NCI-H524 treated with DMSO at 0.1 percent for 48 hours (cell line): ENCODE measurements around the gene EWSR1.
"Not testable (repeated sequence)": the region's sequence is repeated elsewhere in the genome, so short reads cannot be mapped to it uniquely, and the experiment has no call there.

Source experiments
- DNase-seq: peaks from one replicate; lab custom pipeline; 2025; lab: John Stamatoyannopoulos, UW

The EWSR1 gene

GRCh38 chr22:29267858-29268510 is at the start of gene EWSR1, which contains the start of gene RHBDD3:
Gene EWSR1, plus strand, starts transcription at chr22:29268268. Its CDS starts 69 bp downstream, at chr22:29268337.
Gene RHBDD3, minus strand, starts transcription at chr22:29267981. Its CDS starts 2,355 bp downstream, at chr22:29265626.
- DNase-seq = peak; percentile 83

- no peak for DNase-seq
Measured at GRCh38 chr22:29218758-29219408, 49.2 kb upstream of the EWSR1 start.

DNA sequence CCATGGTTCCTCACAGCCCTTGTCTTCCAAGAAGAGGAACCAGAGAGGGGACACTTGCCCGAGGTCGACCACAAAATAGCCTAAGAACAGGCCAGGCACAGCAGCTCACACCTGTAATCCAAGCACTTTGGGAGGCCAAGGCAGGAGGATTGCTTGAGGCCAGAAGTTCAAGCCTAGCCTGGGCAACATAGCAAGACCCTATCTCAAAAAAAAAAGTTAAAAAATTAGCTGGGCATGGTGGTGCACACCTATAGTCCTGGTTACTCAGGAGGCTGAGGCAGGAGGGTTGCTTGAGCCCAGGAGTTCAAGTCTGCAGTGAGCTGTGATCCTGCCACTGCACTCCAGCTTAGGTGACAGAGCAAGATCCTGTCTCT is 48.7 kb upstream of the EWSR1 start:
- not testable (repeated sequence) for DNase-seq

DNA sequence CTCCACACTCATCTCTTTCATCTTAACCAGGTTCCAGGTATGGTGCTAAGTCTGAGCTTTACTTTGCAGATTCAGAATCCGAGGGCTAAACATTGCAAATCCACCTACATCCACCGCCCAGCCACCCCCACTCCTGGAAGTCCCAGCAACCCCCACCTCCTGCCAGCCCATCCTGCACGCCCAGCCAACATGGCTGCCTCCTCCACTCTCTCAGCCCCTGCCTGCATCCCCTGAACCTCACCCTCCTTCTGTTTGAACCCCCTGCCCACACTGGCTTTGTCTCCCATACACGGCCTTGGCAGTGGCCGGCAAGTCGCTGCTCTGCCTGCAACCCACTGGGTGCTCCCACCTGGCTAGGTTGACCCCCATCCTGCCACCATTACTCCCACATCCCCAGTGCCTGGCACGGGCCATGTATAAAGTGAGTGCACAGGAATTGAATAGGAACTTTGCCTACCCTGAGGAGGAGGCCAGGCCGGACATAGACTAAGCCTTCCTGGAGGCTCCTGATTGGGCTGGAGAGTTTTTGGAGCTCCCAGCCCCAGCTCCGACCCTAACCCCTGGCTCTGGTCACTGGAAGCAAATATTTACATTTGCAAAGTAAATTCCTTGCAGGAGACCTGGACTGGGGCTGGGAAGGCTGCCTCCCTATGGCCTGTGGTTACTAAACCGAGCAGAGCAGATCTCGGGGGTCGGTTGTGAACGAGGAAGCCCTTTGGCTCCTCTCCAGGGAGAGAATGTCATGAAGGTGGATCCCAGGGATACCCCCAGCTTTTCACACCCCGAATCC is 48.0 kb upstream of the EWSR1 start:
- no peak for DNase-seq

DNA sequence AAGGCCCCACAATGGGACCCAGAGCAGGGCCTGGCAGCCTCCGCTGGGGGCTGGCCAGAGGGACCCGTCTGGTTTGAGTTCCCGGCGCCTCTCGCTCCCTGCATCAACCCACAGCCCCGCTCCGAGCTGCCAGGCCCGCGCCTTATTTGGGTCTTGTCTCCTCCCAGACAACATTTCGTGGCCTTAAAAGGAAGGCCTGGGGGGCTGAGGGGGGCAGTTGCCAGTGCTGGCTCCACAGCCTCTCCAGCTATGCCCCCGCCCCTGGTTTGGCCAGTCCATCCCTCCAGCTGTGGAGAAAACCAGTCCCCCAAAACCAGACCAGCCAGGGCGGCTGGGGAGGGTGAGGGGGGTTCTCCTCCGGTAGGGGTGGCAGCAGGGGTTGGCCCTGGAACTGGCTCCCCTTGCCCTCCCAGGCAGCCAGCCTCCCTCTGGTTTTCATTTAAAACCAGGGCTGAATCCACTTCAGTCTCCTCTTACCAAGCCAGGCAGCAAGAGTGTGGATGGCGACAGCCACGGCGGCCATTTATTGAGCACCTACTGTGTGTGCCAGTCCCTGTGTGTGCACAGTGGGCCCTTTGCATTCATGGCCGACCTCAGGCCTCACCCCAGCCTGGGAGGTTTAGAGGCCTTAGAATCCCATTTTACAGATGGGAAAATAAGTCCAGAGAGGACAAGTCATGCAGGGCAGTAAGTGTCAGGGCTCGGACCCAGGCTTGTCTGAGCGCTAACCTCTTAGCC is 43.8 kb upstream of the EWSR1 start:
- no peak for DNase-seq

DNA sequence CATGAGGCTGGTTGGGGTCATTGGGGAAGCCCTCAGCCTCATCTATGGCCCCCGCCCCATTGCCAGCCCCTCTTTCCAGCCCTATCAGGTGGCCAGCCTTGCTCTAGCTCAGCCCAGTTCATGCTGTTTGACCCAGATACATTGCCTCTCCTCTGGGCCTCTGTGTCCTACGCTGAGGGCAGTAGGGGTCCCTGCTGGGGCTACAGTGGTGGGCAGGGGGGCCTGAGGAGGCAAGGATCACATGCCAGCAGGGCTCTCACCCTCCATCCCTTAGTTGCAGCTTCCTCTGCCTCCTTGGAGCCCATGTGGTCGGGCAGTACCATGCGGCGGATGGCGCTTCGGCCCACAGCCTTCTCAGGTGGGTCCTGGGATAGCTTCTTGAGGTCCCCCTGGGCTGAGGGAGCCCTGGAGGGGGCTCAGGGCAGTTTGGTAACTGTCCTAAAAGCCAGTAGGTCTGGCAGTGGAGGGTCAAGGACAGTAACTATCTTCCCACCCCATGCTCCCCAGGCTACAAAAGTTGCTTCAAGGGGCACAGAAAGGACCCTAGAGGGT is 43.1 kb upstream of the EWSR1 start:
- DNase-seq = no peak

- no peak for DNase-seq
Measured at GRCh38 chr22:29225422-29226090, 42.5 kb upstream of the EWSR1 start.

DNA sequence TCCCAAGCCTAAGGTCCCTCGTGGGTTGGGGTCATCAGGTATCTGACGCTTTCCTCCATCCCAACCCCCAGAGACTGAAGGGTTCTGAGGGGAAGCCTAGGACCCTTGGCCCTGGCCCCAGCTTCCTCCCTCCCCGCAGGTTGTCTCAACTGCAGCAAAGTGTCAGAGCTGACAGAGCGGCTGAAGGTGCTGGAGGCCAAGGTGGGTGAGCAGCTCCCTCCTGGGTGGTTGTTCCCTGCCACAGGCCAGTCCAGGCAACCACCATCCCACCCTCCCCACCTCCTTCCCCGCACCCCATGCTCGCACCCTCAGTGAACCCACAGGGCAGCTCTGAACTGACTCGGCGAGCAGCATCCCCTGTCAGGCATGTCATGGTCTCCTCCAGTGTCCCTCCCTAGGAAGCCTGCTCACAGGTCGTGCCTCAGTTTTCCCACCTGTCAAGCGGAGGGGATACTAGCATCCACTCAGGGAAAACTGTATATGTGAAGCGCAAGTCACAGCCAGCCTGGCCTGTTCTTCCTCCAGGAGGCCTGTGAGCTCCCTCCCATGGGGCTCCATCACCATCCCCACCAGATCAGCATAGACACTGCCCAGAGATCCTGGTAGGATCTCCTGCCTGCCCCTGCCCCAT is 41.6 kb upstream of the EWSR1 start:
- no peak for DNase-seq

- no peak for DNase-seq
Measured at GRCh38 chr22:29230972-29231875, 36.8 kb upstream of the EWSR1 start.

GRCh38 chr22:29231971-29232959 is 35.8 kb upstream of the EWSR1 start:
- no peak for DNase-seq

- no peak for DNase-seq
Measured at GRCh38 chr22:29233277-29233877, 34.7 kb upstream of the EWSR1 start.

DNA sequence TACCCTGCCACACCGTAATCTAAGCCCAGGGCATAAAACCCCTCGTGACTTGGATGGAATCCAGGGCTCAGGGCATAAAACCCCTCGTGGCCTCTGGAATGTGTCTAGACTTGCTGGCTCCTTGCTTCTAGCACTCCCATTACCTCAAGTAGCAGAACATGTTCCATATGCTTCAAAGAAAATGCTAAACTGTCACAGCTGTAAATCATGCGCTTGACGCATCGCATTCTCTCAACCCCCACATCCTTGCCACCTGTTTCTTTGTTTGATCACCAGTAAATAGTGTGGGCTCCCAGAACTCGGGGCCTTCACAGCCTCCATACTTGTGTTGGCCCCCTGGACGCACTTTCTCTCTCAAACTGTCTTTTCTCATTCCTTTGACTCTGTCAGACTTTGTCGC is 27.6 kb upstream of the EWSR1 start:
- DNase-seq = peak; percentile 20

DNA sequence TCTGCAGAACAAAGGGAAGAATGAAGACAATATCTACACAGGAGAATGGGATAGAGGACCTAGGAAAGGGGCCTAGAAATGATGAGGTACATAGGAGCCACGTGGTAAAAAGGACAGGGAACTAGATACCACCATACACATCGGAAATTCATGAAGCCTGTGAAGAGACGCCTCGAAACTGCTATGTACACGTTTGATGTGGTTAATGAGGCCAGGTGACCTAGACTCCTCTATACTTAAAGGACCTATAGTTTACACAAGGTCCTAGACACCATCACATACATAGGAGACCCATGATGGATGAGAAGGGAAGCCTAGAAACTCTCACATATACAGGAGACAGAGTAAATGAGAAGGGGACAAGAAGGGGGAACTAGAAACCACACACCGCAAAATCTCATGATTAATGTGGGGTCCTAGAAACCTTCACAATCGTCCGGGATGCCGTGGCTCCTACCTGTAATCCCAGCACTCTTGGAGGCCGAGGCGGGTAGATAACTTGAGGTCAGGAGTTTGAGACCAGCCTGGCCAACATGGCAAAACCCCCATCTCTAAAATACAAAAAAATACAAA is 24.1 kb upstream of the EWSR1 start:
- DNase-seq = no peak

GRCh38 chr22:29244785-29245625 is 23.1 kb upstream of the EWSR1 start:
- DNase-seq = no peak

GRCh38 chr22:29245626-29246385 is 22.3 kb upstream of the EWSR1 start:
- DNase-seq = no peak

GRCh38 chr22:29247891-29248290 is 20.2 kb upstream of the EWSR1 start:
- not testable (repeated sequence) for DNase-seq
